K562 (cell line): ENCODE results near the gene CDKN1C. TPM values are rescaled to one million over a fixed set of nuclear protein-coding genes. Genes with fewer than 3 reads are reported as not detected.

ENCODE experiments used
- CAMTA2 ChIP-seq: fragments of 250-450 bp; sonication (Bioruptor Pico); conservative IDR thresholded peaks from 2 replicates; pipeline ENCODE4 v1.5.1; 2022
- CEBPB ChIP-seq: fragments of 450-650 bp; IDR thresholded peaks from 2 replicates; pipeline ENCODE4 v1.6.1; 2016; ENCODE audit warnings: missing genetic modification characterization, missing compliant biosample characterization
- ELF1 ChIP-seq: fragments of 200-800 bp; sonication (Bioruptor generic); IDR thresholded peaks from 2 replicates; pipeline ENCODE4 v1.6.1; 2016; ENCODE audit warnings: missing genetic modification characterization, missing compliant biosample characterization
- HDAC8 ChIP-seq: fragments of 450-650 bp; IDR thresholded peaks from 2 replicates; pipeline ENCODE4 v1.6.1; 2016; ENCODE audit warnings: mild to moderate bottlenecking, missing genetic modification characterization, moderate library complexity, missing compliant biosample characterization
- HNRNPL ChIP-seq: fragments of 200-400 bp; formaldehyde crosslinking; IDR thresholded peaks from 2 replicates; pipeline ENCODE4 v1.6.1; 2017; ENCODE audit warnings: low read depth, mild to moderate bottlenecking, low read length
- KDM4B ChIP-seq, 2 experiments: fragments of 450-650 bp in 1 of 2; sonication (generic) in 1 of 2; IDR thresholded peaks; 2 replicates each; pipeline ENCODE4 v1.6.1; 2016 to 2017; ENCODE audit warnings: borderline replicate concordance in 2 of 2, antibody characterized with exemption in 1 of 2, low read depth in 1 of 2, mild to moderate bottlenecking in 1 of 2
- KHSRP ChIP-seq: fragments of 450-650 bp; IDR thresholded peaks from 2 replicates; pipeline ENCODE4 v1.6.1; 2017
- NONO ChIP-seq, 2 experiments: fragments of 200-400 bp in 1 of 2; fragments of 450-650 bp in 1 of 2; formaldehyde crosslinking in 1 of 2; IDR thresholded peaks; 2 replicates each; pipeline ENCODE4 v1.6.1; 2017; ENCODE audit warnings: low read depth in 2 of 2, mild to moderate bottlenecking in 2 of 2, moderate library complexity in 2 of 2, low read length in 1 of 2
- NUFIP1 ChIP-seq: fragments of 450-650 bp; IDR thresholded peaks from 2 replicates; pipeline ENCODE4 v1.6.1; 2018; ENCODE audit not compliant: partially characterized antibody
- PRPF4 ChIP-seq: fragments of 200-400 bp; formaldehyde crosslinking; IDR thresholded peaks from one replicate; pipeline ENCODE4 v1.6.1; 2017; ENCODE audit warnings: low read length, low read depth, mild to moderate bottlenecking; ENCODE audit not compliant: insufficient read depth, poor library complexity, severe bottlenecking
- RFX7 ChIP-seq: fragments of 250-450 bp; sonication (Bioruptor Pico); IDR thresholded peaks from 2 replicates; pipeline ENCODE4 v1.5.1; 2021; ENCODE audit warnings: mild to moderate bottlenecking
- SREBF2 ChIP-seq: sonication (generic); formaldehyde crosslinking; IDR thresholded peaks from 2 replicates; pipeline ENCODE4 v1.4.0; 2020; ENCODE audit warnings: mild to moderate bottlenecking, missing genetic modification reagents
- ZBED1 ChIP-seq: IDR thresholded peaks from 2 replicates; pipeline ENCODE4 v1.6.1; 2014
- ZNF696 ChIP-seq: fragments of 250-450 bp; sonication (Bioruptor Pico); conservative IDR thresholded peaks from 2 replicates; pipeline ENCODE4 v1.4.0; 2020; ENCODE audit warnings: mild to moderate bottlenecking, moderate library complexity
- polyA plus RNA-seq, 8 experiments: library from polyadenylated mRNA; depleted of rRNA in 4 of 8; stranded (reverse) in 5 of 8; unstranded in 3 of 8; fragments of >200 nt; fragmentation: Nextera tagmentation in 2 of 8; fragmentation: Illumina TruSeq in 1 of 8; extraction: Ambion mirVana in 2 of 8; extraction: Trizol in 1 of 8; gene quantifications; 2 replicates each; pipeline versions ENCODE4 v1.2.1 to v1.2.3, GENCODE V29; 2011 to 2014; ENCODE audit warnings: inconsistent platforms in 1 of 8, missing spikeins in 1 of 8
- total RNA-seq, 7 experiments: library from RNA; depleted of rRNA in 6 of 7; stranded (reverse); fragments of >200 nt in 6 of 7; fragmentation: Illumina TruSeq in 2 of 7; extraction: Trizol in 2 of 7; gene quantifications; 2 replicates each; pipeline versions ENCODE4 v1.2.1 to v1.2.3, GENCODE V29; 2011 to 2021; ENCODE audit warnings: low replicate concordance in 1 of 7
- TF ChIP-seq, protein P1 (sequence below), 2 experiments: fragments of 450-650 bp in 1 of 2; sonication (generic) in 1 of 2; formaldehyde crosslinking in 1 of 2; IDR thresholded peaks; 2 replicates each; pipeline versions ENCODE4 v1.7.1 to v1.9.0; 2016 to 2022; ENCODE audit warnings: inconsistent platforms in 1 of 2, mild to moderate bottlenecking in 1 of 2, missing genetic modification reagents in 1 of 2
- TF ChIP-seq, protein P2 (sequence below): fragments of 250-450 bp; sonication (Bioruptor Pico); IDR thresholded peaks from 2 replicates; pipeline ENCODE4 v1.8.0; 2021; ENCODE audit warnings: moderate library complexity, mild to moderate bottlenecking, inconsistent platforms

CDKN1C gene
- total and polyA plus RNA-seq, 9 of the 15 experiments (the other 6 are each of a cell fraction or from before 2014, with no cell fraction given) = 2.8 to 21.1 (median 9.3) TPM

DNA sequence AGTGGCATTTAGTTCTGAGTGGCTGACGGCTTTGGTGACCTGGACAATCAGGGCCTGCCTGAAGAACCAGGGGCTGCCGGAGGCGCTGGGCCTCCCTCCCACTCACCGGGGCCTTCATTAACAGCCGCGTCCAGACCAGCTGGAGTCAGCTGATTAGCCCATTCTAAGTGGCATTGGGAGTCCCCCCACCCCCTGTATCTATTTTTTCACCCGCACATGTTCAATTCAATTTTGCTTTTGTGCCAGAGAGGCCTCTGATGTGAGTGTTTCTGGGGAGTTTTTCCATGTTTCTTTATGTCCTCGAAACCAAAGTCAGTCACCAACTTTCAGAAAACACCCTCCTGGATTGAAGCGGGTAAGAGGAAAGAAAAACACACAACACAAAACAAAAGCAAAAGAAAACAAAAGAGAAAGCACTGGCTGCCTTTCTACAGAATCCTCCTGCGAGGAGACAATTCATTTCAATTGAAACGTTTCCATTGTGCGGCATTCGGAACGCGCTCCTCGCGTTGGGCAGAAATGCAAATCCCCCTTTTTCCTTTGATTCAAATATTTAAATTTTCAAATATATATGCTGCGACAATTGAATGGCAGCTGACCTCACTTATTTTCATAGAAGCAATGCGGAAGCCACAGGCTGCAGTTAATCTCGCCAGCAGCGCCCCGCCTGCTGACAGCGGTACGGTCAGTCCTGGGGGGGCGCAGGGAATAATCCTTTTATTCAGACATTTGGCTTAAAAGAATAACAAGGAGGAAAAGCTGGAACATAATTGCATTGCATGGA lies 17.7 kb downstream of the CDKN1C start (continued):
- TF ChIP-seq, protein P1, sequence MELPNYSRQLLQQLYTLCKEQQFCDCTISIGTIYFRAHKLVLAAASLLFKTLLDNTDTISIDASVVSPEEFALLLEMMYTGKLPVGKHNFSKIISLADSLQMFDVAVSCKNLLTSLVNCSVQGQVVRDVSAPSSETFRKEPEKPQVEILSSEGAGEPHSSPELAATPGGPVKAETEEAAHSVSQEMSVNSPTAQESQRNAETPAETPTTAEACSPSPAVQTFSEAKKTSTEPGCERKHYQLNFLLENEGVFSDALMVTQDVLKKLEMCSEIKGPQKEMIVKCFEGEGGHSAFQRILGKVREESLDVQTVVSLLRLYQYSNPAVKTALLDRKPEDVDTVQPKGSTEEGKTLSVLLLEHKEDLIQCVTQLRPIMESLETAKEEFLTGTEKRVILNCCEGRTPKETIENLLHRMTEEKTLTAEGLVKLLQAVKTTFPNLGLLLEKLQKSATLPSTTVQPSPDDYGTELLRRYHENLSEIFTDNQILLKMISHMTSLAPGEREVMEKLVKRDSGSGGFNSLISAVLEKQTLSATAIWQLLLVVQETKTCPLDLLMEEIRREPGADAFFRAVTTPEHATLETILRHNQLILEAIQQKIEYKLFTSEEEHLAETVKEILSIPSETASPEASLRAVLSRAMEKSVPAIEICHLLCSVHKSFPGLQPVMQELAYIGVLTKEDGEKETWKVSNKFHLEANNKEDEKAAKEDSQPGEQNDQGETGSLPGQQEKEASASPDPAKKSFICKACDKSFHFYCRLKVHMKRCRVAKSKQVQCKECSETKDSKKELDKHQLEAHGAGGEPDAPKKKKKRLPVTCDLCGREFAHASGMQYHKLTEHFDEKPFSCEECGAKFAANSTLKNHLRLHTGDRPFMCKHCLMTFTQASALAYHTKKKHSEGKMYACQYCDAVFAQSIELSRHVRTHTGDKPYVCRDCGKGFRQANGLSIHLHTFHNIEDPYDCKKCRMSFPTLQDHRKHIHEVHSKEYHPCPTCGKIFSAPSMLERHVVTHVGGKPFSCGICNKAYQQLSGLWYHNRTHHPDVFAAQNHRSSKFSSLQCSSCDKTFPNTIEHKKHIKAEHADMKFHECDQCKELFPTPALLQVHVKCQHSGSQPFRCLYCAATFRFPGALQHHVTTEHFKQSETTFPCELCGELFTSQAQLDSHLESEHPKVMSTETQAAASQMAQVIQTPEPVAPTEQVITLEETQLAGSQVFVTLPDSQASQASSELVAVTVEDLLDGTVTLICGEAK (IDR thresholded peaks at IDR 0.05) = no peak
- TF ChIP-seq, protein P1 (CRISPR knock-in tag; IDR thresholded peaks at IDR 0.05) = no peak
- no peak for TF ChIP-seq KDM4B (IDR thresholded peaks at IDR 0.05; ENCODE audit: borderline replicate concordance in 2 of 2, low read depth in 1 of 2)
- no peak for TF ChIP-seq HNRNPL
- TF ChIP-seq CAMTA2 (CRISPR knock-in tag) = no peak
- TF ChIP-seq CEBPB (tag) = no peak
- no peak for TF ChIP-seq NONO (IDR thresholded peaks at IDR 0.05; ENCODE audit: low read depth in 2 of 2, low read length in 1 of 2)
- no peak for TF ChIP-seq ZBED1
- no peak for TF ChIP-seq NUFIP1
- no peak for TF ChIP-seq SREBF2
- no peak for TF ChIP-seq ZNF696 (CRISPR knock-in tag)
- peak; percentile 74; the same call in 1 of the 2 replicates for TF ChIP-seq ELF1 (tag)
- no peak for TF ChIP-seq HDAC8 (tag)
- no peak for TF ChIP-seq RFX7 (CRISPR knock-in tag)
- TF ChIP-seq, protein P2, sequence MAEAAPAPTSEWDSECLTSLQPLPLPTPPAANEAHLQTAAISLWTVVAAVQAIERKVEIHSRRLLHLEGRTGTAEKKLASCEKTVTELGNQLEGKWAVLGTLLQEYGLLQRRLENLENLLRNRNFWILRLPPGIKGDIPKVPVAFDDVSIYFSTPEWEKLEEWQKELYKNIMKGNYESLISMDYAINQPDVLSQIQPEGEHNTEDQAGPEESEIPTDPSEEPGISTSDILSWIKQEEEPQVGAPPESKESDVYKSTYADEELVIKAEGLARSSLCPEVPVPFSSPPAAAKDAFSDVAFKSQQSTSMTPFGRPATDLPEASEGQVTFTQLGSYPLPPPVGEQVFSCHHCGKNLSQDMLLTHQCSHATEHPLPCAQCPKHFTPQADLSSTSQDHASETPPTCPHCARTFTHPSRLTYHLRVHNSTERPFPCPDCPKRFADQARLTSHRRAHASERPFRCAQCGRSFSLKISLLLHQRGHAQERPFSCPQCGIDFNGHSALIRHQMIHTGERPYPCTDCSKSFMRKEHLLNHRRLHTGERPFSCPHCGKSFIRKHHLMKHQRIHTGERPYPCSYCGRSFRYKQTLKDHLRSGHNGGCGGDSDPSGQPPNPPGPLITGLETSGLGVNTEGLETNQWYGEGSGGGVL = no peak
- TF ChIP-seq KHSRP = no peak
- no peak for TF ChIP-seq PRPF4
